Heart left ventricle (tissue), 13 donors: ENCODE data around the gene PSMB5.

ENCODE experiments used
- CTCF ChIP-seq, 12 donors: fragments of 200-600 bp; sonication (generic) in 4 of 12; IDR thresholded peaks; one replicate each; pipeline versions ENCODE4 v1.5.0 to v1.8.0; 2018 to 2022; ENCODE audit warnings: antibody characterized with exemption in 12 of 12, mild to moderate bottlenecking in 5 of 12
- POLR2A ChIP-seq, 2 donors: fragments of 450-650 bp; IDR thresholded peaks; one replicate each; pipeline ENCODE4 v1.6.1; 2017; ENCODE audit warnings: antibody characterized with exemption in 2 of 2, mild to moderate bottlenecking in 2 of 2, moderate library complexity in 2 of 2
- donor health status: ischemic (EF 13 %, LVEDD 7.1; RV severe dilation, severe dysfunction).
- donor health status: DM: no; HTN: yes; CAD: no.
- donor health status: DM: no; HTN: no; CAD: no.
- donor health status: ischemic (EF 25% LVEDD 6.9; RV normal size, moderate dysfunction).
- donor health status: ischemic (EF 25% LVEDD 5.7; RV mildly dilated, moderate dysfunction).
- donor health status: ischemic (EF 35%, LVEDD 5.7; RV mildly dilated, moderate dysfunction).
- donor health status: nonischemic (EF 11% LVEDD 7.7; RV severe dilation, severe dysfunction).
- donor health status: DM: yes; HTN: yes; CAD: no.
- donor health status: PGD.
- donor health status: ischemic (EF 29% LVEDD 5.4; RV normal size, mild dysfunction).
- donor health status: nonischemic (EF 23%, LVEDD 6.1; RV moderate dilation, normal function).

DNA sequence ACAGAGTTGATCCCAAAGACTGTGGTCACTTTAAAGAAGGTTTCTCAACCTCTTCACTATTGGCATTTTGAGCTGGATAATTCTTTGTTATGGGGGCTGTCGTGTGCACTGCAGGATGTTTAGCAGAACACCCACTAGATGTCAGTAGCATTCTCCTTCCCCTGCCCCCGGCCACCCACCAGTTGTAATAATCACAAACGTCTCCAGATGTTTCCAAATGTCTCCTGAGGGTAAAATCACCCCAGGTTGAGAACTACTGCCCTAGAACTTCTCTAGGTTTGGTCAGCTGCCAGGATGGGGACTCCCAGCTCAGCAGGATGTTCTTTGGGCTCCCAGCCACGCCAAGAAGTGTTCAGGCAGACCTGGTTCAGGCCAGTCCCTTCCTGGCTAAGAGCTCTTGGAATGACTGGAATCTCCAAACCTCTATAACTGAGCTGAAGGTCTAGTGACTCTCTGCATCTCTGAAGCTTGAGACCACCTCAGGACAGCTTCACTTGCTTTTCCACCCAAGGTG is 39.9 kb downstream of the PSMB5 start:
- TF ChIP-seq CTCF (IDR thresholded peaks at IDR 0.05): peak; percentile 40 to 67 (median 56)
- no peak for TF ChIP-seq POLR2A (IDR thresholded peaks at IDR 0.05)
